Right lobe of liver (tissue), 6 donors: Measurements from ENCODE around the gene APOA5. TPM values are rescaled to one million over a fixed set of nuclear protein-coding genes. Genes with fewer than 3 reads are reported as not detected.

Experiments
- ATAC-seq, 4 donors: fragments of 200-7000 bp; cut with Tn5 transposase; one replicate each; pipeline ENCODE4 v1.9.1; 2020; ENCODE audit warnings: mild to moderate bottlenecking in 4 of 4, moderate library complexity in 4 of 4
- DNase-seq, 3 donors: peaks; one replicate each; pipeline ENCODE4 v3.0.0-alpha.2; 2020
- H3K27ac ChIP-seq, 3 donors: fragments of 200-600 bp; one replicate each; pipeline ENCODE4 v1.8.0; 2022
- H3K27me3 ChIP-seq, 2 donors: fragments of 200-600 bp; one replicate each; pipeline ENCODE4 v1.8.0; 2022
- H3K36me3 ChIP-seq, 4 donors: fragments of 200-600 bp; sonication (generic) in 1 of 4; one replicate each; pipeline versions ENCODE4 v1.5.1 to v1.8.0; 2017 to 2022; ENCODE audit warnings: control low read depth in 1 of 4
- H3K4me1 ChIP-seq, 4 donors: fragments of 200-600 bp; sonication (generic) in 1 of 4; one replicate each; pipeline versions ENCODE4 v1.5.1 to v1.8.0; 2017 to 2022; ENCODE audit warnings: control low read depth in 1 of 4
- H3K4me3 ChIP-seq, 3 donors: fragments of 200-600 bp; one replicate each; pipeline ENCODE4 v1.8.0; 2022
- H3K9me3 ChIP-seq, 4 donors: fragments of 200-600 bp; sonication (generic) in 1 of 4; one replicate each; pipeline versions ENCODE4 v1.5.1 to v1.8.0; 2017 to 2022; ENCODE audit warnings: control low read depth in 1 of 4
- POLR2A ChIP-seq: fragments of 450-650 bp; IDR thresholded peaks from one replicate; pipeline ENCODE4 v1.6.1; 2017; ENCODE audit warnings: antibody characterized with exemption, mild to moderate bottlenecking
- WGBS: methylation state at CpG from one replicate; pipeline ENCODE4 v1.1.6; 2018; ENCODE audit warnings: low coverage, low lambda C conversion rate; ENCODE audit not compliant: insufficient coverage; ENCODE audit errors: missing lambda C conversion rate; 5-methylcytosine and 5-hydroxymethylcytosine counted together
- intact Hi-C, 2 donors: fragments of 100-400 bp; cut with DNase I; formaldehyde crosslinking; loops; one replicate each; pipeline versions ENCODE4 v1.11.2 to v1.14.1; 2022
- total RNA-seq, 6 experiments: library from RNA; depleted of rRNA in 2 of 6; stranded (reverse); fragments of >200 nt in 2 of 6; fragmentation: NEBNext Ultra II Directional in 3 of 6; extraction: Animal tissue kit (Norgen Biotek cat#: 25700) in 3 of 6; gene quantifications; one replicate each; pipeline versions ENCODE4 v1.1.0 to v1.2.4, GENCODE V29; 2016 to 2023
- TF ChIP-seq, protein P1 (sequence below), 4 donors: fragments of 200-600 bp in 3 of 4; fragments of 450-650 bp in 1 of 4; IDR thresholded peaks; one replicate each; pipeline versions ENCODE4 v1.5.1 to v1.8.0; 2016 to 2022; ENCODE audit warnings: antibody characterized with exemption in 4 of 4, mild to moderate bottlenecking in 2 of 4
- donor health status: DM: no; HTN: yes; CAD: no.
- donor health status: DM: no; HTN: no; CAD: no.
- donor health status: DM: no; HTN: no; CAD: no.
- donor health status: DM: no; HTN: yes; CAD: no.
- donor health status: DM: no; HTN: yes; CAD: no.

APOA5 gene
- total RNA-seq, 6 experiments from 2014 or later, result 57.8 to 1,064 (median 724) TPM

DNA sequence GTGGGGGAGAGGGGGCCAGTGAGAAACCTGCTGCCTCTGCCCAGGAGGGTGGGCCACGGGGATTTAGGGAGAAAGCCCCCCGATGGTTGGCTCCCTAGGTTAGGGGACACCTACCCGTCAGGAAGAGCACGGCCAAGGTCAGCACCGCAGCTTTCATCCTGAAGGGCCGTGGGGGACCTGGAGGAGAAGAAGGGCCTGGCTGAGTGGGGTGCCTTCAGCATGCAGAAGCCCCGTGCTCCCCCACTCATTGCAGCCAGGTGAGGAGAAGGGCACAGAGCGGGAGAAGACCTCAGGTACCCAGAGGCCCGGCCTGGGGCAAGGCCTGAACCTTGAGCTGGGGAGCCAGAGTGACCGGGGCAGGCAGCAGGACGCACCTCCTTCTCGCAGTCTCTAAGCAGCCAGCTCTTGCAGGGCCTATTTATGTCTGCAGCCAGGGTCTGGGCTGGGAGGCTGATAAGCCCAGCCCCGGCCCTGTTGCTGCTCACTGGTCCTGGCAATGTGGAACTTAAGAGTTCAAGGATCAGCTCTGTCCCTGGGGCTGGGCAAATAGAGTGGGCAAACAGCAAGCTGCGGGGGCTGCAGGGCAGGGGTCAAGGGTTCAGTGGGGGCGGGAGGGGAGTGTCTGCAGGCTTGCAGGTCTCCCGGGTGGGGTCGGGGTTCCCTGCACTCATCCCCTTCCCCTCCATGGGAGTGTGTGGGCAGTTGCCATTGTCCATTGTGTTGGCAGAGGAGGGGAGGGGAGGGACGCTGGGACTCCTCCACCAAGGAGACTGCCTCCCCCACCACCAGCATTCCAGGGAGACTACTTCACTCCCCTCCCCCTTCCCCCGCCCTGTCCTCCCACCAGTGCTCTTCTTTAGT, 45.8 kb upstream of the APOA5 start, which contains the start of gene APOA1:
APOA1 (minus strand) TSS at position 392 of the 861 bp plus-strand sequence; CDS start at position 157, 235 bp downstream.
- TF ChIP-seq, protein P1, sequence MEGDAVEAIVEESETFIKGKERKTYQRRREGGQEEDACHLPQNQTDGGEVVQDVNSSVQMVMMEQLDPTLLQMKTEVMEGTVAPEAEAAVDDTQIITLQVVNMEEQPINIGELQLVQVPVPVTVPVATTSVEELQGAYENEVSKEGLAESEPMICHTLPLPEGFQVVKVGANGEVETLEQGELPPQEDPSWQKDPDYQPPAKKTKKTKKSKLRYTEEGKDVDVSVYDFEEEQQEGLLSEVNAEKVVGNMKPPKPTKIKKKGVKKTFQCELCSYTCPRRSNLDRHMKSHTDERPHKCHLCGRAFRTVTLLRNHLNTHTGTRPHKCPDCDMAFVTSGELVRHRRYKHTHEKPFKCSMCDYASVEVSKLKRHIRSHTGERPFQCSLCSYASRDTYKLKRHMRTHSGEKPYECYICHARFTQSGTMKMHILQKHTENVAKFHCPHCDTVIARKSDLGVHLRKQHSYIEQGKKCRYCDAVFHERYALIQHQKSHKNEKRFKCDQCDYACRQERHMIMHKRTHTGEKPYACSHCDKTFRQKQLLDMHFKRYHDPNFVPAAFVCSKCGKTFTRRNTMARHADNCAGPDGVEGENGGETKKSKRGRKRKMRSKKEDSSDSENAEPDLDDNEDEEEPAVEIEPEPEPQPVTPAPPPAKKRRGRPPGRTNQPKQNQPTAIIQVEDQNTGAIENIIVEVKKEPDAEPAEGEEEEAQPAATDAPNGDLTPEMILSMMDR (IDR thresholded peaks at IDR 0.05), result no peak
- TF ChIP-seq POLR2A, result peak; percentile 98
- intact Hi-C loops, result loop anchor here in 1 of 2 donors (5.0 kb wide), 1 partner anchor 45 kb away; the partner anchor contains the start of gene APOA5
- H3K9me3 ChIP-seq, result no peaks in the 10 kb centered on the region
- no peaks in the 10 kb centered on the region for H3K27me3 ChIP-seq
- peak; percentile 45 to 50 (median 48) for ATAC-seq
- DNase-seq, result peak; percentile 75 to 95 (median 94)
- H3K36me3 ChIP-seq, result peaks cover 0 to 6% (median 0%) of the 10 kb centered on the region in 4 donors
- WGBS, result 30% methylated on average over 7 of the region's 19 CpGs
- peak within 1 kb of the TSS; percentile 75 to 87 (median 85) for H3K27ac ChIP-seq
- H3K4me3 ChIP-seq, result peak within 1 kb of the TSS; percentile 54 to 92 (median 78)
- peaks cover 0 to 42% (median 18%) of the 10 kb centered on the region in 4 donors for H3K4me1 ChIP-seq

DNA sequence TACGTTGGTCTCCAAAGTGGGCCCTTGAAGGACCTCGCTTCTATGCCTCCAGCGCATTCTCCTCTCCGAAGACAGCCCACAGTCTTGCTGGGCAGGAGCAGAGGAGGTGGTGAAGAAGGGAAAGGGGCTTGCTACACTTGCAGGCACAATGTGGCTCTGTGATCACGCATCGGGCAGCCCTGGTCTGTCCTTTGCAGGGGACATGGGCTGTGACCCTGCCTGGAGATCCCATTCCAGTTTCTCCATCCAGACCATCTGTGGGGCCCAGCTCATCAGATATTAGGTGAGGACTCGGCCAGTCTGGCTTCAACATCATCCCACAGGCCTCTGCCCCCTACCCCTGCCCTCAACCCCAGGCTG, 44.9 kb upstream of the APOA5 start:
- TF ChIP-seq, protein P1 (IDR thresholded peaks at IDR 0.05), result no peak
- no peak for TF ChIP-seq POLR2A
- intact Hi-C loops, result loop anchor here in 1 of 2 donors (5.0 kb wide), 1 partner anchor 44 kb away; the partner anchor contains the start of gene APOA5
- no peaks in the 10 kb centered on the region for H3K9me3 ChIP-seq
- H3K27ac ChIP-seq, result peak overlapping the region; percentile 75 to 87 (median 85)
- H3K27me3 ChIP-seq, result no peaks in the 10 kb centered on the region
- no peak for ATAC-seq
- H3K36me3 ChIP-seq, result peaks cover 0 to 6% (median 0%) of the 10 kb centered on the region in 4 donors
- 42% methylated on average over 6 of the region's 7 CpGs for WGBS
- no peak for DNase-seq
- H3K4me1 ChIP-seq, result peaks cover 0 to 44% (median 18%) of the 10 kb centered on the region in 4 donors
- H3K4me3 ChIP-seq, result peak overlapping the region; percentile 54 to 92 (median 78)

DNA sequence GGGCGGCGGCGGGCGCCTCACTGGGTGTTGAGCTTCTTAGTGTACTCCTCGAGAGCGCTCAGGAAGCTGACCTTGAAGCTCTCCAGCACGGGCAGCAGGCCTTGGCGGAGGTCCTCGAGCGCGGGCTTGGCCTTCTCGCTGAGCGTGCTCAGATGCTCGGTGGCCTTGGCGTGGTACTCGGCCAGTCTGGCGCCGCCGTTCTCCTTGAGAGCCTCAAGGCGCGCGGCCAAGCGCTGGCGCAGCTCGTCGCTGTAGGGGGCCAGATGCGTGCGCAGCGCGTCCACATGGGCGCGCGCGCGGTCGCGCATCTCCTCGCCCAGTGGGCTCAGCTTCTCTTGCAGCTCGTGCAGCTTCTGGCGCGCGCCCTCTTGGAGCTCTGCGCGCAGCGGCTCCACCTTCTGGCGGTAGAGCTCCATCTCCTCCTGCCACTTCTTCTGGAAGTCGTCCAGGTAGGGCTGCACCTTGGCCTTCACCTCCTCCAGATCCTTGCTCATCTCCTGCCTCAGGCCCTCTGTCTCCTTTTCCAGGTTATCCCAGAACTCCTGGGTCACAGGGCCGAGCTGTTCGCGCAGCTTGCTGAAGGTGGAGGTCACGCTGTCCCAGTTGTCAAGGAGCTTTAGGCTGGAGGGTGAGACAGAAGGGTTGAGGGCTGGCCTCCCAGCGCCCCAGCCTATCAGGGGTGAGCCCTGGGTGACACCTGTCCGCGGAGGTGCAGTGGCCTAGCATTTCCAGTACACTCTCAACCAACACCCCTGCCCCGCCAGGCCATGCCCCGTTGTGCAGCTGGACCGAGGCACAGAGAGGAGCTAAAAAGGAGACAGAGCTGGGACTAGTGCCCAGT, 44.3 kb upstream of the APOA5 start:
- peak; percentile 0 to 25 (median 12) for ATAC-seq
- peak; percentile 40 for TF ChIP-seq POLR2A
- TF ChIP-seq, protein P1 (IDR thresholded peaks at IDR 0.05), result peak; percentile 36 to 53 (median 42)
- Histone ChIP-seq H3K9me3 (no peaks in the 10 kb centered on the region), H3K4me1 (peaks cover 0 to 40% (median 16%) of the 10 kb centered on the region in 4 donors), H3K27ac (peak overlapping the region; percentile 75 to 87 (median 85)), H3K4me3 (peak overlapping the region; percentile 54 to 92 (median 78)), H3K36me3 (peaks cover 0 to 6% (median 0%) of the 10 kb centered on the region in 4 donors), H3K27me3 (no peaks in the 10 kb centered on the region)
- intact Hi-C loops, result loop anchor here in 1 of 2 donors (5.0 kb wide), 1 partner anchor 44 kb away; the partner anchor contains the start of gene APOA5
- DNase-seq, result peak; percentile 80 to 83 (median 82)
- WGBS, result 13% methylated on average over 3 of the region's 57 CpGs
